Vagina (tissue), 2 donors: ENCODE measurements around the gene PRSS1. TPM values are rescaled to one million over a fixed set of nuclear protein-coding genes. Genes with fewer than 3 reads are reported as not detected.

Experiments
- DNase-seq, 2 donors: peaks; one replicate each; pipeline ENCODE4 v3.0.0-alpha.2; 2017; ENCODE audit errors: extremely low spot score in 2 of 2
- H3K27ac ChIP-seq: fragments of 200-600 bp; sonication (generic); one replicate; pipeline ENCODE4 v1.5.1; 2019
- H3K27me3 ChIP-seq: fragments of 200-600 bp; sonication (generic); one replicate; pipeline ENCODE4 v1.5.1; 2019
- H3K36me3 ChIP-seq, 2 donors: fragments of 200-600 bp; sonication (generic); one replicate each; pipeline ENCODE4 v1.5.1; 2017 to 2019
- H3K4me1 ChIP-seq: fragments of 200-600 bp; sonication (generic); one replicate; pipeline ENCODE4 v1.5.1; 2019
- H3K4me3 ChIP-seq, 2 donors: fragments of 200-600 bp; sonication (generic); 1 replicate in 1 of 2; 2 replicates in 1 of 2; pipeline ENCODE4 v1.5.1; 2016 to 2019
- H3K9me3 ChIP-seq: fragments of 200-600 bp; sonication (generic); one replicate; pipeline ENCODE4 v1.5.1; 2019
- POLR2A ChIP-seq, 2 donors: fragments of 450-650 bp; IDR thresholded peaks; one replicate each; pipeline ENCODE4 v1.6.1; 2017; ENCODE audit warnings: antibody characterized with exemption in 2 of 2, mild to moderate bottlenecking in 2 of 2, moderate library complexity in 2 of 2
- POLR2AphosphoS5 ChIP-seq, 2 donors: sonication (generic); formaldehyde crosslinking; IDR thresholded peaks; one replicate each; pipeline ENCODE4 v1.9.0; 2017; ENCODE audit warnings: antibody characterized with exemption in 2 of 2, mild to moderate bottlenecking in 2 of 2, low read depth in 1 of 2; ENCODE audit not compliant: insufficient read depth in 1 of 2
- intact Hi-C: fragments of 100-400 bp; cut with DNase I; formaldehyde crosslinking; loops from one replicate; pipeline ENCODE4 v1.15.1; 2023
- small RNA-seq: library from RNA; depleted of rRNA; stranded (forward); fragments of <200 nt; gene quantifications from one replicate; pipeline ENCODE3, GENCODE V24; 2016
- total RNA-seq: library from RNA; depleted of rRNA; stranded (reverse); fragments of >200 nt; gene quantifications from one replicate; pipeline ENCODE4 v1.2.3, GENCODE V29; 2016
- TF ChIP-seq, protein P1 (sequence below), 3 experiments: fragments of 450-650 bp in 2 of 3; fragments of 200-600 bp in 1 of 3; sonication (generic) in 1 of 3; IDR thresholded peaks; one replicate each; pipeline ENCODE4 v1.5.1; 2017 to 2019; ENCODE audit warnings: antibody characterized with exemption in 3 of 3, mild to moderate bottlenecking in 2 of 3, moderate library complexity in 2 of 3

The PRSS1 gene
- total RNA-seq, 1 donor from 2014 or later = not detected

DNA sequence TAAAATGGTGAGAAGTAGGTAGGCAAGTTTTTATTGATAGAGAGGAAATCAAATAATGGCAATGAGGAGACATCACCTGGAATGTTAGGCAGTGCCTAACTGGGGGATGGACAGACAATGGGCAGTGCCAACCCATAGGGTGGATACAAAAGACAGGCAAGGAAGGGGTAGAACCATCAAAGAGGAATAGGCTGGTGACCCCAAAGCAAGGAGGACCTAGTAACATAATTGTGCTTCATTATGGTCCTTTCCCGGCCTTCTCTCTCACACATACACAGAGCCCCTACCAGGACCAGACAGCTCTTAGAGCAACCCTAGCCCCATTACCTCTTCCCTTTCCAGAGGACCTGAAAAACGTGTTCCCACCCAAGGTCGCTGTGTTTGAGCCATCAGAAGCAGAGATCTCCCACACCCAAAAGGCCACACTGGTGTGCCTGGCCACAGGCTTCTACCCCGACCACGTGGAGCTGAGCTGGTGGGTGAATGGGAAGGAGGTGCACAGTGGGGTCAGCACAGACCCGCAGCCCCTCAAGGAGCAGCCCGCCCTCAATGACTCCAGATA is 51.5 kb downstream of the PRSS1 start:
- H3K9me3 ChIP-seq = no peaks in the 10 kb centered on the region
- no peaks in the 10 kb centered on the region for H3K36me3 ChIP-seq
- no peak overlapping the region for H3K4me3 ChIP-seq
- peaks cover 4% of the 10 kb centered on the region for H3K27me3 ChIP-seq
- no peak for TF ChIP-seq POLR2AphosphoS5 (IDR thresholded peaks at IDR 0.05; ENCODE audit: insufficient read depth in 1 of 2, low read depth in 1 of 2)
- TF ChIP-seq, protein P1, sequence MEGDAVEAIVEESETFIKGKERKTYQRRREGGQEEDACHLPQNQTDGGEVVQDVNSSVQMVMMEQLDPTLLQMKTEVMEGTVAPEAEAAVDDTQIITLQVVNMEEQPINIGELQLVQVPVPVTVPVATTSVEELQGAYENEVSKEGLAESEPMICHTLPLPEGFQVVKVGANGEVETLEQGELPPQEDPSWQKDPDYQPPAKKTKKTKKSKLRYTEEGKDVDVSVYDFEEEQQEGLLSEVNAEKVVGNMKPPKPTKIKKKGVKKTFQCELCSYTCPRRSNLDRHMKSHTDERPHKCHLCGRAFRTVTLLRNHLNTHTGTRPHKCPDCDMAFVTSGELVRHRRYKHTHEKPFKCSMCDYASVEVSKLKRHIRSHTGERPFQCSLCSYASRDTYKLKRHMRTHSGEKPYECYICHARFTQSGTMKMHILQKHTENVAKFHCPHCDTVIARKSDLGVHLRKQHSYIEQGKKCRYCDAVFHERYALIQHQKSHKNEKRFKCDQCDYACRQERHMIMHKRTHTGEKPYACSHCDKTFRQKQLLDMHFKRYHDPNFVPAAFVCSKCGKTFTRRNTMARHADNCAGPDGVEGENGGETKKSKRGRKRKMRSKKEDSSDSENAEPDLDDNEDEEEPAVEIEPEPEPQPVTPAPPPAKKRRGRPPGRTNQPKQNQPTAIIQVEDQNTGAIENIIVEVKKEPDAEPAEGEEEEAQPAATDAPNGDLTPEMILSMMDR (IDR thresholded peaks at IDR 0.05) = no peak
- no peak for TF ChIP-seq POLR2A (IDR thresholded peaks at IDR 0.05)
- H3K4me1 ChIP-seq = peaks cover 16% of the 10 kb centered on the region
- no peak overlapping the region for H3K27ac ChIP-seq
- peak in 1 of 2 donors; percentile 42 for DNase-seq
- intact Hi-C loops = loop anchor here (5.0 kb wide), 1 partner anchor 1118 kb away; no protein-coding TSS in a partner anchor

DNA sequence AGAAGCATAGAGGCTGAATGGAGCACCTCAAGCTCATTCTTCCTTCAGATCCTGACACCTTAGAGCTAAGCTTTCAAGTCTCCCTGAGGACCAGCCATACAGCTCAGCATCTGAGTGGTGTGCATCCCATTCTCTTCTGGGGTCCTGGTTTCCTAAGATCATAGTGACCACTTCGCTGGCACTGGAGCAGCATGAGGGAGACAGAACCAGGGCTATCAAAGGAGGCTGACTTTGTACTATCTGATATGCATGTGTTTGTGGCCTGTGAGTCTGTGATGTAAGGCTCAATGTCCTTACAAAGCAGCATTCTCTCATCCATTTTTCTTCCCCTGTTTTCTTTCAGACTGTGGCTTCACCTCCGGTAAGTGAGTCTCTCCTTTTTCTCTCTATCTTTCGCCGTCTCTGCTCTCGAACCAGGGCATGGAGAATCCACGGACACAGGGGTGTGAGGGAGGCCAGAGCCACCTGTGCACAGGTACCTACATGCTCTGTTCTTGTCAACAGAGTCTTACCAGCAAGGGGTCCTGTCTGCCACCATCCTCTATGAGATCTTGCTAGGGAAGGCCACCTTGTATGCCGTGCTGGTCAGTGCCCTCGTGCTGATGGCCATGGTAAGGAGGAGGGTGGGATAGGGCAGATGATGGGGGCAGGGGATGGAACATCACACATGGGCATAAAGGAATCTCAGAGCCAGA is 52.5 kb downstream of the PRSS1 start:
- intact Hi-C loops = loop anchor here (5.0 kb wide), 1 partner anchor 1119 kb away; no protein-coding TSS in a partner anchor
- Histone ChIP-seq H3K4me3 (no peak overlapping the region), H3K9me3 (no peaks in the 10 kb centered on the region), H3K27ac (no peak overlapping the region), H3K36me3 (no peaks in the 10 kb centered on the region), H3K4me1 (peaks cover 11% of the 10 kb centered on the region), H3K27me3 (peaks cover 4% of the 10 kb centered on the region)
- DNase-seq = peak in 1 of 2 donors; percentile 78
- no peak for TF ChIP-seq POLR2AphosphoS5 (IDR thresholded peaks at IDR 0.05; ENCODE audit: insufficient read depth in 1 of 2, low read depth in 1 of 2)
- no peak for TF ChIP-seq POLR2A (IDR thresholded peaks at IDR 0.05)
- TF ChIP-seq, protein P1 (IDR thresholded peaks at IDR 0.05) = no peak

DNA sequence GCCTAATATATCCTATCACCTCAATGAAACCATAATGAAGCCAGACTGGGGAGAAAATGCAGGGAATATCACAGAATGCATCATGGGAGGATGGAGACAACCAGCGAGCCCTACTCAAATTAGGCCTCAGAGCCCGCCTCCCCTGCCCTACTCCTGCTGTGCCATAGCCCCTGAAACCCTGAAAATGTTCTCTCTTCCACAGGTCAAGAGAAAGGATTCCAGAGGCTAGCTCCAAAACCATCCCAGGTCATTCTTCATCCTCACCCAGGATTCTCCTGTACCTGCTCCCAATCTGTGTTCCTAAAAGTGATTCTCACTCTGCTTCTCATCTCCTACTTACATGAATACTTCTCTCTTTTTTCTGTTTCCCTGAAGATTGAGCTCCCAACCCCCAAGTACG is 53.0 kb downstream of the PRSS1 start:
- DNase-seq = no peak
- TF ChIP-seq, protein P1 (IDR thresholded peaks at IDR 0.05) = no peak
- TF ChIP-seq POLR2A (IDR thresholded peaks at IDR 0.05) = no peak
- Histone ChIP-seq H3K4me1 (peaks cover 5% of the 10 kb centered on the region), H3K4me3 (no peak overlapping the region), H3K27me3 (peaks cover 2% of the 10 kb centered on the region), H3K9me3 (no peaks in the 10 kb centered on the region), H3K27ac (no peak overlapping the region), H3K36me3 (no peaks in the 10 kb centered on the region)
- intact Hi-C loops = loop anchor here (5.0 kb wide), 1 partner anchor 1120 kb away; no protein-coding TSS in a partner anchor

Small RNAs within 50 kb of the gene (small RNA-seq; reads per million reads assigned to genes)
- gene TRBD1 = not detected
- gene TRBJ1-1 = not detected
- gene TRBJ1-2 = not detected
- gene TRBJ1-3 = not detected
- gene TRBJ1-4 = not detected
- gene TRBJ1-5 = not detected
- not detected for gene TRBJ1-6
- gene TRBJ2-1 = not detected
- not detected for gene TRBJ2-2
- not detected for gene TRBJ2-2P
- not detected for gene TRBJ2-3
- not detected for gene TRBJ2-4
- not detected for gene TRBJ2-5
- gene TRBJ2-6 = not detected
- not detected for gene TRBJ2-7

Other genes starting within 250 kb of the PRSS1 start
- not detected for gene PRSS2, start 21.5 kb downstream of the PRSS1 start, total RNA-seq
- 68.3 TPM for gene EPHB6, start 105.6 kb downstream of the PRSS1 start, total RNA-seq
- 7.9 TPM for gene TRPV6, start 136.3 kb downstream of the PRSS1 start, total RNA-seq
- not detected for gene TRPV5, start 184.3 kb downstream of the PRSS1 start, total RNA-seq
- gene LLCFC1, start 190.0 kb downstream of the PRSS1 start, total RNA-seq = not detected
- 2.2 TPM for gene KEL, start 212.9 kb downstream of the PRSS1 start, total RNA-seq